Activated naive CD8-positive, alpha-beta T cell (primary cell): ENCODE results near the gene NAV3.
"Not testable (repeated sequence)": the region's sequence is repeated elsewhere in the genome, so short reads cannot be mapped to it uniquely, and the experiment has no call there.

ENCODE experiments used
- H3K27ac Mint-ChIP-seq: one replicate; pipeline ENCODE4 v1.8.0; 2021; ENCODE audit warnings: mixed read lengths
- H3K27me3 Mint-ChIP-seq: one replicate; pipeline ENCODE4 v1.8.0; 2021; ENCODE audit warnings: mixed read lengths
- H3K36me3 Mint-ChIP-seq: one replicate; pipeline ENCODE4 v1.8.0; 2021; ENCODE audit warnings: mixed read lengths
- H3K4me1 Mint-ChIP-seq: one replicate; pipeline ENCODE4 v1.8.0; 2021; ENCODE audit warnings: low read depth, mixed read lengths
- H3K4me3 Mint-ChIP-seq: one replicate; pipeline ENCODE4 v1.8.0; 2021; ENCODE audit warnings: mild to moderate bottlenecking, mixed read lengths
- H3K9me3 Mint-ChIP-seq: one replicate; pipeline ENCODE4 v1.8.0; 2021; ENCODE audit warnings: low read depth, mixed read lengths

NAV3 gene

GRCh38 chr12:78062786-78063185, 232.1 kb downstream of the NAV3 start:
- Mint-ChIP-seq H3K4me3 (no peak overlapping the region), H3K4me1 (no peaks in the 10 kb centered on the region), H3K36me3 (no peaks in the 10 kb centered on the region), H3K27ac (no peak overlapping the region), H3K9me3 (peaks cover 3% of the 10 kb centered on the region), H3K27me3 (no peaks in the 10 kb centered on the region)

GRCh38 chr12:78081590-78082314, 251.1 kb downstream of the NAV3 start:
- H3K27ac Mint-ChIP-seq: no peak overlapping the region
- no peaks in the 10 kb centered on the region for H3K36me3 Mint-ChIP-seq
- no peaks in the 10 kb centered on the region for H3K9me3 Mint-ChIP-seq
- no peaks in the 10 kb centered on the region for H3K4me1 Mint-ChIP-seq
- H3K4me3 Mint-ChIP-seq: no peak overlapping the region
- H3K27me3 Mint-ChIP-seq: no peaks in the 10 kb centered on the region

GRCh38 chr12:78085542-78086182, 255.0 kb downstream of the NAV3 start:
- Mint-ChIP-seq H3K36me3 (no peaks in the 10 kb centered on the region), H3K9me3 (no peaks in the 10 kb centered on the region), H3K4me1 (no peaks in the 10 kb centered on the region), H3K4me3 (no peak overlapping the region), H3K27ac (no peak overlapping the region), H3K27me3 (no peaks in the 10 kb centered on the region)

- no peaks in the 10 kb centered on the region for H3K27me3 Mint-ChIP-seq
- no peaks in the 10 kb centered on the region for H3K9me3 Mint-ChIP-seq
- H3K36me3 Mint-ChIP-seq: no peaks in the 10 kb centered on the region
- H3K27ac Mint-ChIP-seq: no peak overlapping the region
- H3K4me3 Mint-ChIP-seq: no peak overlapping the region
- no peaks in the 10 kb centered on the region for H3K4me1 Mint-ChIP-seq
Observed at GRCh38 chr12:78086553-78087362, 256.1 kb downstream of the NAV3 start.

GRCh38 chr12:78087363-78087675, 256.6 kb downstream of the NAV3 start:
- Mint-ChIP-seq H3K27me3 (no peaks in the 10 kb centered on the region), H3K27ac (no peak overlapping the region), H3K4me3 (no peak overlapping the region), H3K4me1 (no peaks in the 10 kb centered on the region), H3K36me3 (no peaks in the 10 kb centered on the region), H3K9me3 (peaks cover 3% of the 10 kb centered on the region)

- H3K4me3 Mint-ChIP-seq: no peak overlapping the region
- no peaks in the 10 kb centered on the region for H3K4me1 Mint-ChIP-seq
- H3K36me3 Mint-ChIP-seq: no peaks in the 10 kb centered on the region
- peaks cover 6% of the 10 kb centered on the region for H3K9me3 Mint-ChIP-seq
- no peak overlapping the region for H3K27ac Mint-ChIP-seq
- H3K27me3 Mint-ChIP-seq: no peaks in the 10 kb centered on the region
Observed at GRCh38 chr12:78088391-78088832, 257.7 kb downstream of the NAV3 start.

- no peaks in the 10 kb centered on the region for H3K27me3 Mint-ChIP-seq
- H3K27ac Mint-ChIP-seq: no peak overlapping the region
- H3K36me3 Mint-ChIP-seq: no peaks in the 10 kb centered on the region
- H3K4me3 Mint-ChIP-seq: no peak overlapping the region
- peaks cover 6% of the 10 kb centered on the region for H3K9me3 Mint-ChIP-seq
- no peaks in the 10 kb centered on the region for H3K4me1 Mint-ChIP-seq
Observed at GRCh38 chr12:78090266-78090665, 259.6 kb downstream of the NAV3 start.

GRCh38 chr12:78095623-78096022, 264.9 kb downstream of the NAV3 start:
- no peak overlapping the region for H3K27ac Mint-ChIP-seq

GRCh38 chr12:78096909-78097597, 266.4 kb downstream of the NAV3 start:
- Mint-ChIP-seq H3K27ac (no peak overlapping the region), H3K27me3 (no peaks in the 10 kb centered on the region), H3K36me3 (no peaks in the 10 kb centered on the region), H3K9me3 (peaks cover 8% of the 10 kb centered on the region), H3K4me1 (no peaks in the 10 kb centered on the region), H3K4me3 (no peak overlapping the region)

More at GRCh38 chr12:78095623-78096022, 264.9 kb downstream of the NAV3 start:
- Mint-ChIP-seq H3K36me3 (no peaks in the 10 kb centered on the region), H3K27me3 (no peaks in the 10 kb centered on the region), H3K9me3 (peaks cover 6% of the 10 kb centered on the region), H3K4me1 (no peaks in the 10 kb centered on the region), H3K4me3 (no peak overlapping the region)

GRCh38 chr12:78099806-78100205, 269.1 kb downstream of the NAV3 start:
- H3K27me3 Mint-ChIP-seq: no peaks in the 10 kb centered on the region

GRCh38 chr12:78101113-78101876, 270.6 kb downstream of the NAV3 start:
- no peaks in the 10 kb centered on the region for H3K4me1 Mint-ChIP-seq
- no peaks in the 10 kb centered on the region for H3K36me3 Mint-ChIP-seq

More at GRCh38 chr12:78099806-78100205, 269.1 kb downstream of the NAV3 start:
- Mint-ChIP-seq H3K9me3 (peaks cover 9% of the 10 kb centered on the region), H3K4me1 (no peaks in the 10 kb centered on the region), H3K36me3 (no peaks in the 10 kb centered on the region), H3K4me3 (no peak overlapping the region), H3K27ac (no peak overlapping the region)

GRCh38 chr12:78101946-78102635, 271.4 kb downstream of the NAV3 start:
- Mint-ChIP-seq H3K4me1 (no peaks in the 10 kb centered on the region), H3K27me3 (no peaks in the 10 kb centered on the region), H3K4me3 (no peak overlapping the region), H3K36me3 (no peaks in the 10 kb centered on the region), H3K27ac (no peak overlapping the region), H3K9me3 (peaks cover 9% of the 10 kb centered on the region)

More at GRCh38 chr12:78101113-78101876, 270.6 kb downstream of the NAV3 start:
- Mint-ChIP-seq H3K4me3 (no peak overlapping the region), H3K27ac (no peak overlapping the region), H3K27me3 (no peaks in the 10 kb centered on the region), H3K9me3 (peaks cover 9% of the 10 kb centered on the region)

- H3K4me1 Mint-ChIP-seq, H3K27ac Mint-ChIP-seq, H3K27me3 Mint-ChIP-seq, H3K4me3 Mint-ChIP-seq, H3K36me3 Mint-ChIP-seq: not testable (repeated sequence)
- H3K9me3 Mint-ChIP-seq: peaks cover 12% of the 10 kb centered on the region
Observed at GRCh38 chr12:78102801-78103200, 272.1 kb downstream of the NAV3 start.

GRCh38 chr12:78115889-78116288, 285.2 kb downstream of the NAV3 start:
- H3K27ac Mint-ChIP-seq: no peak overlapping the region
- H3K9me3 Mint-ChIP-seq: peaks cover 15% of the 10 kb centered on the region
- H3K27me3 Mint-ChIP-seq: no peaks in the 10 kb centered on the region
- no peaks in the 10 kb centered on the region for H3K4me1 Mint-ChIP-seq
- H3K36me3 Mint-ChIP-seq: no peaks in the 10 kb centered on the region
- no peak overlapping the region for H3K4me3 Mint-ChIP-seq
